NCI-H2196 (cell line): Measurements from ENCODE around the gene CDH13.

Experiments
- DNase-seq: peaks from one replicate; lab custom pipeline; 2025; ENCODE audit not compliant: unreplicated experiment; lab: John Stamatoyannopoulos, UW

CDH13 gene

GRCh38 chr16:83138512-83138911 lies 511.7 kb downstream of the CDH13 start:
- DNase-seq, result no peak

GRCh38 chr16:83138976-83139690 lies 512.4 kb downstream of the CDH13 start:
- DNase-seq, result no peak

GRCh38 chr16:83143788-83144187 lies 517.0 kb downstream of the CDH13 start:
- DNase-seq, result no peak

- DNase-seq, result no peak
Observed at GRCh38 chr16:83145297-83145696, 518.5 kb downstream of the CDH13 start.

- no peak for DNase-seq
Observed at GRCh38 chr16:83147244-83147643, 520.5 kb downstream of the CDH13 start.

- no peak for DNase-seq
Observed at GRCh38 chr16:83158320-83158957, 531.7 kb downstream of the CDH13 start.

DNA sequence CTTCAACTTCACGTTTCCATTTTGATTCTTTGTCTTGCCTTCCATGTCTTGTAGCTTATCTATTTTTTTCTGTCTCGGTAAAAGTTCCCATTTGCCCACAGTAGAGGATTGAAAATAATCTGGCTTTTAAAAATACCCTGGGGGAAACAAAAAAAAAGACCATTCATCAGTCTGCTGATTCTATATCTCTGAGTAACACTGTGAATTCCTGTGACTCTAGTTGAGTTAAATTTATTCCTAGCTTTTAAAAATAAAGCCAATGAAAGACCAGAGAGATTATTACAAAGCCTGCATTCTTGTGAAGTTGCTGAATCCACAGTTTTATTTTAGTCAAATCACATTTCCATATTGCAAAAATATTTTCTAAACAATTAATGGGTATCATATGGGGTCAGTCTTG lies 532.3 kb downstream of the CDH13 start:
- DNase-seq, result no peak

- no peak for DNase-seq
Observed at GRCh38 chr16:83160287-83161020, 533.7 kb downstream of the CDH13 start.

DNA sequence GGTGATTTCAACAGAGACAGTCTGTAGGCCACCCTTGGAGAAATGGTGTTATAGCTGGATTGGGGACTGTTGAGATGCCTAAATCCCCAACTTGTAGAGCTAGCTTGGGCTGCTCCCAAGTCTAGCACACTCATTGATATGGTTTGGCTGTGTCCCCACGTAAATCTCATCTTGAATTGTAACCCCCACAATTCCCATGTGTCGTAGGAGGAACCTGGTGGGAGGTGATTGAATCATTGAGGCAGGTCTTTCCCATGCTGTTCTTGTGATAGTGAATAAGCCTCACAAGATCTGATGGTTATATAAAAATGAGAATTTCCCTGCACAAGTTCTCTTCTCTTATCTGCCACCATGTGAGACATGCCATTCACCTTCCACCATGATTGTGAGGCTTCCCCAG lies 536.0 kb downstream of the CDH13 start:
- DNase-seq, result no peak

- DNase-seq, result no peak
Observed at GRCh38 chr16:83164816-83165215, 538.0 kb downstream of the CDH13 start.

- no peak for DNase-seq
Observed at GRCh38 chr16:83171396-83171795, 544.6 kb downstream of the CDH13 start.

DNA sequence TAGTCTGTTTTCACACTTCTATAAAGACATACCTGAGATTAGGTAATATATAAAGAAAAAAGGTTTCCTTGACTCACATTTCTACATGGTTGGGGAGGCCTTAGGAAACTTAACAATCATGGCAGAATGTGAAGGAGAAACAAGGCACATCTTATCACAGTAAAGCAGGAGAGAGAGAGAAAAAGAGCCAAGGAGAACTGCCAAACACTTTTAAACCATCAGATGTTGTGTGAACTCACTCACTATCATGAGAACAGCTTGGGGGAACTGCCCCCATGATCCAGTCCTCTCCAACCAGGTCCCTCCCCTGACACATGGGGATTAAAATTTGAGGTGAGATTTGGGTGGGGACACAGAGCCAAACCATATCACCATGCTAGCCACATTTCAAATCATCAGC lies 547.9 kb downstream of the CDH13 start:
- no peak for DNase-seq

- DNase-seq, result no peak
Observed at GRCh38 chr16:83176802-83177201, 550.0 kb downstream of the CDH13 start.

GRCh38 chr16:83185902-83186301 lies 559.1 kb downstream of the CDH13 start:
- no peak for DNase-seq

- DNase-seq, result no peak
Observed at GRCh38 chr16:83187405-83187804, 560.6 kb downstream of the CDH13 start.

DNA sequence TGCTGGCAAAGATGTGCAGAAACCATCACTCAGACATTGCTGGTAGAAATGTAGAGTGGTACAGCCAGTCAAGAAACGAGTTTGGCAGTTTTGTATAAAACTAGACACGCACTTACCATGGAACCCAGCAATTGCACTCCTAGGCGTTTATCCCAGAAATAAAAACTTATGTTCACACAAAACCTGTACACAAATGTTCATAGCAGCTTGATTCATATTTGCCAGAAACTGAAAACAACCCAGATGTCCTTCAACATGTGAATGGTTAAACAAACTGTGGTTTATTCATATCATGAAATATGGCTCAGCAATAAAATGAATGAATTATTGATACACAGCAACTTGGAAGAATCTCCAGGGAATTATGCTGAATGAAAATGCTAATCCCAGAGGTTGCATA lies 570.0 kb downstream of the CDH13 start:
- no peak for DNase-seq

DNA sequence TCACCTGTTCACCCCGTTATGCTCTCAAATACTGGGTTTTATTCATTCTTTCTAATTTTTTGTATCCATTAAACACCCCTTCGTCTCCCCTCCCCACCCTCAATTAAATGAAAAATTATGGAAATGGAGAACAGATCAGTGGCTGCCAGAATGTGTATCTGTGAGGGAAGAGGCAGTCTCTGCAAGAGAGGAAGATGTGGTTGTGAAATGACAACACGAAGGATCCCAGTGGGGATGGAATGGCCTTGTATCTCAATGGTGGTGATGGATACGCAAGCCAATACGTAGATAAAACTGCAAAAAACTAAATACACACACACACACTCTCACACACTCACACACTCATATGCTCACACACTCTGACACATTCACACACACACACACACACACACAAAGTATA lies 570.7 kb downstream of the CDH13 start:
- DNase-seq, result no peak

GRCh38 chr16:83198977-83199376 lies 572.2 kb downstream of the CDH13 start:
- DNase-seq, result no peak

DNA sequence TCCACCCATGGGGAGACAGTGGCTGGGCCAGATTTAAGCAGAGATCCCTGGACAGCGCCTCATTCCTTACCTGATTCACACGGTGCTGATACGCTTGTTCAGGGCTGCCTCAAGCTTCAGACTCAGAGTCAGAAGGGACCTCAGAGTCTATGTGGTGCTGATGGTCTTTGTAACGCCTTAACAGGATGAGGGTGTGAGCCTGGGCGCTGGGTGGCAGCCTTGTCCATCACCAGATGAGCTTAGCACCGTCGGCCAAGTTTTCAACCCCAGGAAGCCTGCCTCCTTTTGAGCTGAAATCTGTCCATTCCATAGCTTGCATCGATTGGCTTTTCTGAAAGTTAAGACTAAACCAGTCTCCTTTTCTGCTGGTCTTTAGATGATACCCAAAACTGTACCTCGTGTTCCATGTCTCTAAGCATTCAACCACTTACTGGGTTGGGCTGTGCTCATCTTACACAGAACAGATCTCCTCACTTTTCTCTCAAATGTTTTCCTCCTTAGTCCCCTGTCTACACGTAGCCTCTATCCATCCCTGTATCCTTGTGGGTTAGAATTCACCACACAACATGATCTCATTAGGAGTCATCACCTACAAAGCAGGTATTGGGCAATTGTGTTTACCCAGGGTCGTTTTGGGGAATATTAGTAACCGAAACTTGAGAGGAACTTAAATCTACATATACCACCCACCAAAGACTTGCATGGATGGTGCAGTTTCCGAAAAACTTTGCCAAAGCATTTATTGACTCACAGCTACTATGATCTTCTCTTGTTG lies 573.4 kb downstream of the CDH13 start:
- DNase-seq, result no peak

DNA sequence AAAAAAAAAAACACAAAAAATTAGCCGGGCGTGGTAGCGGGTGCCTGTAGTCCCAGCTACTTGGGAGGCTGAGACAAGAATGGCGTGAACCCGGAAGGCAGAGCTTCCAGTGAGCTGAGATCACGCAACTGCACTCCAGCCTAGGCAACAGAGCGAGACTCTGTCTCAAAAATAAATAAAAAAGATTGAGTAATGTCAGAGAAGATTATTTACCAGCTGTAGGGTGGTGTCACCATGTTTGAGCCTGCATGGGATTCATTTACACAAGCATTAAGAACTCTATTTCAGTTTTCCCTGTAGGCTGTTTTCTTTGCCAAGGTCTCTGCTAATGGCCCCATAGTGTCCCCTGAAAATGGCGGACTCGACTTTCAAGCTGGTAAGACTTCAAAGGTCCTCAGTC lies 575.0 kb downstream of the CDH13 start:
- DNase-seq, result no peak

DNA sequence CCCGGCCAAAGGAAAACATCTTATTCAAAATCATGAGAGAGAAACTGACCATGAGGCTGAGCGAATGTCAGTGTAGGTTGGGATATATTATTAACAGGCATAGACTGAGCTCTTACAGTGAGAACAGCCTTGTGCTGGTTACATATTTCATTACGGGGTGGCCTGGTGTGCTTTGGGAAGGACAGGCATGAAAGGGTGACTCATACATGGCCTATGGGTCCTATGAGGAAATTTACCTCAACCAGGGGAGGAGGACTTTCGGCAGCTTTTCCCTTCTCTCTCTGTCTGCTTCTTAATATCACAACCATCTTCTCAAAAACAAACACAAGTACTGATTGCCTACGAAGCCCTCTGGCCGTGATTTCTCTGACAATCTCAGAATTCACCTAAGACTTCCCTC lies 579.1 kb downstream of the CDH13 start:
- DNase-seq, result no peak
